ENCODE measurements around the gene GINS1.

GRCh38 chr20:25394996-25395395 lies 12.5 kb upstream of the GINS1 start:
- no peak for TF ChIP-seq CTCF (IDR thresholded peaks at IDR 0.05 in 8 of 11, conservative IDR thresholded peaks at IDR 0.05 in 3 of 11)
- TF ChIP-seq POLR2AphosphoS5 (IDR thresholded peaks at IDR 0.05): no peak
- no peak for TF ChIP-seq POLR2A (IDR thresholded peaks at IDR 0.05)
